Spleen (tissue), 11 donors: ENCODE data around the gene ZNF470. TPM values are rescaled to one million over a fixed set of nuclear protein-coding genes. Genes with fewer than 3 reads are reported as not detected.

Experiments used
- DNase-seq: peaks from one replicate; pipeline ENCODE4 v3.0.0-alpha.2; 2020
- H3K27ac ChIP-seq, 8 donors: fragments of 200-600 bp; sonication (generic) in 7 of 8; 1 replicate in 4 of 8; 2 replicates in 4 of 8; pipeline versions ENCODE4 v1.5.0 to v1.8.0; 2016 to 2021; ENCODE audit warnings: inconsistent platforms in 4 of 8, mild to moderate bottlenecking in 4 of 8, moderate library complexity in 1 of 8
- H3K27me3 ChIP-seq, 7 donors: fragments of 200-600 bp; sonication (generic) in 6 of 7; replicated peaks in 1 of 7; 1 replicate in 4 of 7; 2 replicates in 3 of 7; pipeline versions ENCODE4 v1.5.0 to v1.8.0; 2016 to 2021; ENCODE audit warnings: inconsistent platforms in 3 of 7, mild to moderate bottlenecking in 1 of 7
- H3K36me3 ChIP-seq, 6 donors: fragments of 200-600 bp; sonication (generic) in 5 of 6; 1 replicate in 4 of 6; 2 replicates in 2 of 6; pipeline versions ENCODE4 v1.5.0 to v1.8.0; 2016 to 2021; ENCODE audit warnings: inconsistent platforms in 2 of 6
- H3K4me1 ChIP-seq, 6 donors: fragments of 200-600 bp; sonication (generic) in 5 of 6; 1 replicate in 3 of 6; 2 replicates in 3 of 6; pipeline versions ENCODE4 v1.5.0 to v1.8.0; 2016 to 2021; ENCODE audit warnings: inconsistent platforms in 3 of 6
- H3K4me3 ChIP-seq, 8 donors: fragments of 200-600 bp; sonication (generic) in 7 of 8; 1 replicate in 4 of 8; 2 replicates in 4 of 8; pipeline versions ENCODE4 v1.5.0 to v1.8.0; 2016 to 2021; ENCODE audit warnings: inconsistent platforms in 4 of 8, mild to moderate bottlenecking in 4 of 8, moderate library complexity in 2 of 8
- H3K9me3 ChIP-seq, 8 donors: fragments of 200-600 bp; sonication (generic) in 7 of 8; 1 replicate in 4 of 8; 2 replicates in 4 of 8; pipeline versions ENCODE4 v1.5.0 to v1.8.0; 2016 to 2021; ENCODE audit warnings: inconsistent platforms in 4 of 8
- POLR2A ChIP-seq, 3 donors: fragments of 450-650 bp; IDR thresholded peaks; one replicate each; pipeline ENCODE4 v1.5.1; 2017; ENCODE audit warnings: antibody characterized with exemption in 3 of 3, mild to moderate bottlenecking in 1 of 3
- POLR2AphosphoS5 ChIP-seq, 3 donors: sonication (generic); formaldehyde crosslinking; IDR thresholded peaks; one replicate each; pipeline ENCODE4 v1.5.1; 2017; ENCODE audit warnings: antibody characterized with exemption in 3 of 3
- WGBS, 5 donors: extraction: QIAGEN DNeasy Blood & Tissue Kit in 3 of 5; methylation state at CpG; one replicate each; pipeline versions ENCODE4 v1.1.5 to v1.1.7; 2013 to 2018; 5-methylcytosine and 5-hydroxymethylcytosine counted together
- intact Hi-C: fragments of 100-400 bp; cut with DNase I; formaldehyde crosslinking; loops from one replicate; pipeline ENCODE4 v1.15.0; 2023; ENCODE audit warnings: low total_unique reads
- polyA plus RNA-seq, 3 donors: library from polyadenylated mRNA; stranded (reverse); fragments of 200-250 nt; gene quantifications; one replicate each; pipeline ENCODE4 v1.2.1, GENCODE V29; 2013
- total RNA-seq, 7 donors: library from RNA; depleted of rRNA in 3 of 7; stranded (reverse); fragments of >200 nt in 3 of 7; fragmentation: NEBNext Ultra II Directional in 4 of 7; extraction: Animal tissue kit (Norgen Biotek cat#: 25700) in 4 of 7; gene quantifications; one replicate each; pipeline versions ENCODE4 v1.1.0 to v1.2.1, GENCODE V29; 2016 to 2021
- TF ChIP-seq, protein P1 (sequence below), 11 experiments: fragments of 200-600 bp in 7 of 11; fragments of 450-650 bp in 4 of 11; sonication (generic) in 4 of 11; IDR thresholded peaks in 8 of 11; conservative IDR thresholded peaks in 3 of 11; 1 replicate in 7 of 11; 2 replicates in 4 of 11; pipeline versions ENCODE4 v1.4.0 to v1.8.0; 2016 to 2021; ENCODE audit warnings: antibody characterized with exemption in 11 of 11, inconsistent platforms in 4 of 11, mild to moderate bottlenecking in 1 of 11
- donor health status: healthy with polysubstance abuse.
- donor health status: DM: no; HTN: no; CAD: no; lungs with moderate emphysema.
- donor health status: DM: no; HTN: no; CAD: no.
- donor health status: Bipolar disorder and iron deficiency.
- donor health status: healthy.
- donor health status: DM: no; HTN: no; CAD: no.
- donor health status: DM: yes; HTN: yes; CAD: no.

Gene ZNF470
- total and polyA plus RNA-seq, 10 donors, result 2.5 to 6.1 (median 3.7) TPM

DNA sequence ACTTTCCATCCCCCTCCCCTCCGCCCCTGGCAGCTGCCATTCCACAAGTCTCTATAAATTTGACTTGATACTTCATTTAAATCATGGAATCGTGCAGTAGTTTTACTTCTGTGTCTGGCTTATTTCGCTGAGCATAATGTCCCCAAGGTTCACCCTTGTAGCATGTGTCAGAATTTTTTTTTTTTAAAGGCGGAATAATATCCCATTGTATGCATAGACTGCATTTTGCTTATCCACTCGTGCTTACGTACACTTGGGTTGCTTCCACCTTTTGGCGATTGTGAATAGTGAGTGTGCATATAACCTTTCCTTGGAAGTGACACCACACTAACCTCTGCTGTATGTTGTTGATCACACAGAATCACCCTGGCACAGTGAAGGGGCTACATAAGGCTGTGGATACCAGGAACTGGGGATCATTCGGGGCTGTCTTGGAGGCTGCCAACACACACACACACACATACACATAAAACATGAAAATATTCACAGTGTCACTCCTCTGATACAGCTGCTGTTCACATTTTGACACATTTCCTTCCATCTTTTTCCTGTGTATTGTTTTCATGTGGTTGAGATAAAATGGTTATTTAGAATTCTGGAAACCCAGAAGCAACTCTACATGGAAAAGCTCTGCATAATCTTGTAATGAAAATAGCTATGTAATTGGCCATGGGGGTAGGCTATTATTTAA is 41.2 kb downstream of the ZNF470 start:
- Histone ChIP-seq H3K27me3 (no peaks in the 10 kb centered on the region), H3K4me1 (no peaks in the 10 kb centered on the region), H3K9me3 (peaks cover 7 to 100% (median 96%) of the 10 kb centered on the region in 8 donors), H3K36me3 (peaks cover 0 to 100% (median 22%) of the 10 kb centered on the region in 6 donors), H3K4me3 (no peak overlapping the region), H3K27ac (no peak overlapping the region)
- no peak for DNase-seq
- WGBS, 5 donors, result 89 to 94% (median 92%) methylated on average over 8 of the region's 8 CpGs
- intact Hi-C loops, result no loop called here
- TF ChIP-seq POLR2AphosphoS5 (IDR thresholded peaks at IDR 0.05) (no peak), POLR2A (IDR thresholded peaks at IDR 0.05) (no peak)
- TF ChIP-seq, protein P1, sequence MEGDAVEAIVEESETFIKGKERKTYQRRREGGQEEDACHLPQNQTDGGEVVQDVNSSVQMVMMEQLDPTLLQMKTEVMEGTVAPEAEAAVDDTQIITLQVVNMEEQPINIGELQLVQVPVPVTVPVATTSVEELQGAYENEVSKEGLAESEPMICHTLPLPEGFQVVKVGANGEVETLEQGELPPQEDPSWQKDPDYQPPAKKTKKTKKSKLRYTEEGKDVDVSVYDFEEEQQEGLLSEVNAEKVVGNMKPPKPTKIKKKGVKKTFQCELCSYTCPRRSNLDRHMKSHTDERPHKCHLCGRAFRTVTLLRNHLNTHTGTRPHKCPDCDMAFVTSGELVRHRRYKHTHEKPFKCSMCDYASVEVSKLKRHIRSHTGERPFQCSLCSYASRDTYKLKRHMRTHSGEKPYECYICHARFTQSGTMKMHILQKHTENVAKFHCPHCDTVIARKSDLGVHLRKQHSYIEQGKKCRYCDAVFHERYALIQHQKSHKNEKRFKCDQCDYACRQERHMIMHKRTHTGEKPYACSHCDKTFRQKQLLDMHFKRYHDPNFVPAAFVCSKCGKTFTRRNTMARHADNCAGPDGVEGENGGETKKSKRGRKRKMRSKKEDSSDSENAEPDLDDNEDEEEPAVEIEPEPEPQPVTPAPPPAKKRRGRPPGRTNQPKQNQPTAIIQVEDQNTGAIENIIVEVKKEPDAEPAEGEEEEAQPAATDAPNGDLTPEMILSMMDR (IDR thresholded peaks at IDR 0.05 in 8 of 11, conservative IDR thresholded peaks at IDR 0.05 in 3 of 11), result no peak

DNA sequence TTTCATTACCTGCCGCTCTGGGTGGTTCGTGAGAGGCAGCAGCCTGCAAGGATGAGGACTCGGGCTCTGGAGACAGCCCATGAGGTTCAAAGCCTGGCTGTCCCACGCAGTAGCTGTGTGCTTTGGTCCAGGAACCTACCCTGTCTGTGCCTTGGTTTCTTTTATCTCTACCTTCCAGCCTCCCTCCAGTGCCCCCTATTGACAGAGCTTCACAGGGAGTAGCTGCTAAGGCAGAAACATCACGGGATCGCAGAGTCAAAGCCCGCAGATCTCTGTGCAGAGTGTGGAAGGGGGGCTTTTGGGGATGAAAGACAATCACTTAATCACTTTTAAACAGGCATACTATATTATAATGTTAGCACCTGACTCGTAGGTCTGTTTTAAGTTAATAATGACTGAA is 44.0 kb downstream of the ZNF470 start:
- TF ChIP-seq POLR2A (IDR thresholded peaks at IDR 0.05), result no peak
- peaks cover 9 to 100% (median 96%) of the 10 kb centered on the region in 8 donors for H3K9me3 ChIP-seq
- WGBS, 5 donors, result 74 to 86% (median 81%) methylated on average over 7 to 8 of the region's 8 CpGs
- intact Hi-C loops, result no loop called here
- H3K27ac ChIP-seq, result no peak overlapping the region
- DNase-seq, result no peak
- no peaks in the 10 kb centered on the region for H3K4me1 ChIP-seq
- H3K36me3 ChIP-seq, result peaks cover 0 to 100% (median 25%) of the 10 kb centered on the region in 6 donors
- no peak overlapping the region for H3K4me3 ChIP-seq
- no peaks in the 10 kb centered on the region for H3K27me3 ChIP-seq

DNA sequence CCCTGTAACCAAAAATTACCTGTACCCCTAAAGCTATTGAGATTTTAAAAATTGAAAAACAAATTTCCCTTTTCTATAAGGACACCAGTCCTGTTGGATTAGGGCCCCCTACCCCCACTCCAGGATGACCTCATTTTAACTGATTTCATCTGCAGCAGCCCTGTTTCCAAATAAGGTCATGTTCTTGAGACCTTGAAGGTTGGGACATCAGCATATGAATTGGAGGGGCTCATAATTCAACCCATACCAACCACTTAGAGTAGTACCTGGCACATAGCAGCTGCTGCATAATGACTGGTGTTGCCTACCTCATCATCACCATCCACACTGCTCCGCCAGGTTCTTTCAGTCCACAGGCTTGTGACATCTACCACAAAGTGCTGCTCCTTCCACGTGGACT is 45.5 kb downstream of the ZNF470 start:
- Histone ChIP-seq H3K9me3 (peaks cover 9 to 100% (median 96%) of the 10 kb centered on the region in 8 donors), H3K4me3 (no peak overlapping the region), H3K27ac (no peak overlapping the region), H3K4me1 (no peaks in the 10 kb centered on the region), H3K27me3 (no peaks in the 10 kb centered on the region), H3K36me3 (peaks cover 0 to 100% (median 30%) of the 10 kb centered on the region in 6 donors)
- intact Hi-C loops, result no loop called here
- TF ChIP-seq POLR2AphosphoS5 (IDR thresholded peaks at IDR 0.05) (no peak), POLR2A (IDR thresholded peaks at IDR 0.05) (no peak)
- TF ChIP-seq, protein P1 (IDR thresholded peaks at IDR 0.05 in 8 of 11, conservative IDR thresholded peaks at IDR 0.05 in 3 of 11), result no peak
- no peak for DNase-seq
- WGBS, 5 donors, result 89 to 100% (median 95%) methylated on average over 2 of the region's 2 CpGs

DNA sequence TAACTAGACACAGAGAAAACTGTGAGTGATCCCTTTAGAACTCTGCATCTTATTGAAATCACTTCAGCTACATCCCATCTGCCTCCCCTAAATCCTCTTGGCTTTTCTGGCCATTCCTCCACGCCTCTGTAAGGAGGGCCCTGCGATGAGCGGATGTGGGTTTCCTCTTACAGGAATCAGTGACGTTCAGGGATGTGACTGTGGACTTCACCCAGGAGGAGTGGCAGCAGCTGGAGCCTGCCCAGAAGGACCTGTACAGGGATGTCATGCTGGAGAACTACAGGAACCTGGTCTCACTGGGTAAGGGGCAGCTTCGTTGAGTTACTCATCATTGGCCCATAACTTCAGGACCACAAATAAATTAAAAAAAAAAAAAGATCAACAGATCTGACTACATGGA is 46.4 kb downstream of the ZNF470 start:
- 81 to 97% (median 90%) methylated on average over 5 of the region's 5 CpGs for WGBS, 5 donors
- Histone ChIP-seq H3K9me3 (peaks cover 9 to 100% (median 96%) of the 10 kb centered on the region in 8 donors), H3K4me3 (no peak overlapping the region), H3K36me3 (peaks cover 0 to 100% (median 37%) of the 10 kb centered on the region in 6 donors), H3K27ac (no peak overlapping the region), H3K27me3 (no peaks in the 10 kb centered on the region), H3K4me1 (no peaks in the 10 kb centered on the region)
- DNase-seq, result no peak
- intact Hi-C loops, result no loop called here
- TF ChIP-seq POLR2AphosphoS5 (IDR thresholded peaks at IDR 0.05) (no peak), POLR2A (IDR thresholded peaks at IDR 0.05) (no peak)
- TF ChIP-seq, protein P1 (IDR thresholded peaks at IDR 0.05 in 8 of 11, conservative IDR thresholded peaks at IDR 0.05 in 3 of 11), result no peak
